SK-N-MC (cell line): ENCODE results near the gene ST6GALNAC6.

Source experiments
- EZH2 ChIP-seq: fragments of 200-600 bp; sonication (generic); IDR thresholded peaks from one replicate; pipeline ENCODE4 v1.6.1; 2017; ENCODE audit warnings: antibody characterized with exemption
- POLR2AphosphoS5 ChIP-seq: IDR thresholded peaks from 2 replicates; pipeline ENCODE4 v1.6.1; 2012; ENCODE audit warnings: mild to moderate bottlenecking, low read depth, low read length, borderline replicate concordance

- TF ChIP-seq POLR2AphosphoS5: no peak
- no peak for TF ChIP-seq EZH2
These were observed 9.2 kb upstream of the ST6GALNAC6 start for GRCh38 chr9:127908660-127908926.
